Heart right ventricle (tissue), 16 donors: ENCODE data around the gene WDR59. TPM values are rescaled to one million over a fixed set of nuclear protein-coding genes. Genes with fewer than 3 reads are reported as not detected.
A peak's percentile ranks its signal among the peaks of the same experiment; 100 is the strongest.
"Not testable (repeated sequence)": the region's sequence is repeated elsewhere in the genome, so short reads cannot be mapped to it uniquely, and the experiment has no call there.

Experiments used
- ATAC-seq, 8 donors: fragments of 200-7000 bp; cut with Tn5 transposase; one replicate each; pipeline ENCODE4 v1.9.1; 2020; ENCODE audit warnings: mild to moderate bottlenecking in 8 of 8, moderate library complexity in 8 of 8, moderate number of reproducible peaks in 1 of 8
- DNase-seq, 2 donors: peaks; one replicate each; pipeline ENCODE4 v3.0.0-alpha.2; 2020
- H3K27ac ChIP-seq, 10 donors: fragments of 200-600 bp; sonication (generic) in 2 of 10; one replicate each; pipeline versions ENCODE4 v1.5.0 to v1.8.0; 2020 to 2022; ENCODE audit warnings: mild to moderate bottlenecking in 3 of 10
- H3K27me3 ChIP-seq, 7 donors: fragments of 200-600 bp; one replicate each; pipeline ENCODE4 v1.8.0; 2021 to 2022; ENCODE audit warnings: mild to moderate bottlenecking in 2 of 7
- H3K36me3 ChIP-seq, 9 donors: fragments of 200-600 bp; sonication (generic) in 1 of 9; one replicate each; pipeline versions ENCODE4 v1.5.0 to v1.8.0; 2020 to 2022; ENCODE audit warnings: mild to moderate bottlenecking in 2 of 9
- H3K4me1 ChIP-seq, 9 donors: fragments of 200-600 bp; sonication (generic) in 1 of 9; one replicate each; pipeline versions ENCODE4 v1.5.0 to v1.8.0; 2020 to 2022; ENCODE audit warnings: mild to moderate bottlenecking in 4 of 9
- H3K4me3 ChIP-seq, 10 donors: fragments of 200-600 bp; sonication (generic) in 2 of 10; one replicate each; pipeline versions ENCODE4 v1.5.0 to v1.8.0; 2020 to 2022; ENCODE audit warnings: mild to moderate bottlenecking in 7 of 10, moderate library complexity in 2 of 10
- H3K9me3 ChIP-seq, 11 donors: fragments of 200-600 bp in 10 of 11; sonication (generic) in 2 of 11; one replicate each; pipeline versions ENCODE4 v1.5.0 to v1.8.0; 2013 to 2022; ENCODE audit warnings: mild to moderate bottlenecking in 2 of 11, control low read depth in 1 of 11, moderate library complexity in 1 of 11
- WGBS, 2 donors: extraction: QIAGEN DNeasy Blood & Tissue Kit; methylation state at CpG; one replicate each; pipeline ENCODE4 v1.1.7; 2013; ENCODE audit warnings: inconsistent platforms in 1 of 2; 5-methylcytosine and 5-hydroxymethylcytosine counted together
- intact Hi-C, 10 donors: fragments of 100-400 bp; cut with DNase I; formaldehyde crosslinking; loops; one replicate each; pipeline versions ENCODE4 v1.11.1 to v1.14.2; 2022
- polyA plus RNA-seq, 2 donors: library from polyadenylated mRNA; stranded (reverse); fragments of 200-250 nt; gene quantifications; one replicate each; pipeline ENCODE4 v1.2.3, GENCODE V29; 2013
- total RNA-seq, 10 donors: library from RNA; stranded (reverse); fragmentation: NEBNext Ultra II Directional in 3 of 10; extraction: Animal tissue kit (Norgen Biotek cat#: 25700) in 3 of 10; gene quantifications; one replicate each; pipeline versions ENCODE4 v1.2.1 to v1.2.4, GENCODE V29; 2021 to 2023
- TF ChIP-seq, protein P1 (sequence below), 9 donors: fragments of 200-600 bp; sonication (generic) in 2 of 9; IDR thresholded peaks; one replicate each; pipeline versions ENCODE4 v1.5.0 to v1.8.0; 2021 to 2022; ENCODE audit warnings: antibody characterized with exemption in 9 of 9, mild to moderate bottlenecking in 5 of 9, moderate library complexity in 1 of 9
- donor health status: Arrhythmogenic right ventricular cardiomyopathy.
- donor health status: ischemic (EF 13 %, LVEDD 7.1; RV severe dilation, severe dysfunction).
- donor health status: healthy with polysubstance abuse.
- donor health status: DM: no; HTN: yes; CAD: no.
- donor health status: DM: no; HTN: no; CAD: no.
- donor health status: ischemic (EF 25% LVEDD 6.9; RV normal size, moderate dysfunction).
- donor health status: ischemic (EF 25% LVEDD 5.7; RV mildly dilated, moderate dysfunction).
- donor health status: healthy.
- donor health status: DM: yes; HTN: yes; CAD: no.
- donor health status: Ischemic cardiomyopathy.
- donor health status: ischemic (EF 35%, LVEDD 5.7; RV mildly dilated, moderate dysfunction).
- donor health status: nonischemic (EF 11% LVEDD 7.7; RV severe dilation, severe dysfunction).
- donor health status: DM: yes; HTN: yes; CAD: no.
- donor health status: PGD.
- donor health status: ischemic (EF 29% LVEDD 5.4; RV normal size, mild dysfunction).
- donor health status: nonischemic (EF 23%, LVEDD 6.1; RV moderate dilation, normal function).

WDR59 gene
- total and polyA plus RNA-seq, 12 donors, result 15.6 to 63.5 (median 40.9) TPM

DNA sequence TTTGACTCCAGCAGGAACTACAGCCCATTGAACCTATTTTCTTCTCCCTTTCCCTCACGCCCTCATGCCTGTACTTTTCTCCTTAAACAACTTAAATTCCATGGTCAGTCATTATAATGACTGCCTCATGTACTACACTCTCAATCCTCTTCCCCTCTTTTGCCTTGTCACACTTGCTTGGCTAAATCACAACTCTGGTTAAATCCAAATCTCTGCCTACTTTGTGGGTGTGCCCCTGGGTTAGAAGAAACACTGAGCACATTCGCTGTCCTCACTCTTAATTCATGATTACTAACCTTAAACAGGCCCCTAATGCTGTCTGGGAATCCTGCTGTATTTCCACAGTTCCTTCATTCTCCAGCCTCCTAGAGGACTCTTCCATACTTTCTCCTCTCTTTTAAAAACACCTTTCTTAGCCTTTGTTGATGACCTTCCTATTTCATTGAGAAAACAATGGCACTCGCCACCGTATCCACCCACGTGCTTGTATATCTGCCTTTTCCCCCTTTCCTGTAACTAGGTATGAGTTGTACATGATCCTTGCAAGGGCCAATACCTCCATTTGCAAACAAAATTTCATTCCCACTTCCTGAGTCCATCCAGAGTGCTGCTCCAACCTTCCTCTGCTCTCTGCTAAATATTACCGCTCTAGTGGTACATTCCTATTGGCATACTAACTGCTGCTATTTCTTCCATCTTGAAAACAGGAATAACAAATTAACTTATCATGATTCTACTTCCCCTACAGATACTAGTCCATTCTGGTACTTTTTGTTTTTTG lies 42.8 kb upstream of the WDR59 start:
- 79 to 85% methylated on average over 6 of the region's 6 CpGs for WGBS, 2 donors
- intact Hi-C loops, result no loop called here
- DNase-seq, result no peak
- no peak for ATAC-seq
- Histone ChIP-seq H3K9me3 (peaks cover 0 to 7% (median 0%) of the 10 kb centered on the region in 11 donors), H3K36me3 (no peaks in the 10 kb centered on the region), H3K4me1 (peaks cover 8 to 49% (median 36%) of the 10 kb centered on the region in 9 donors), H3K27me3 (no peaks in the 10 kb centered on the region), H3K4me3 (no peak overlapping the region), H3K27ac (peak overlapping the region in 2 of 10 donors; percentile 4 to 29)
- TF ChIP-seq, protein P1, sequence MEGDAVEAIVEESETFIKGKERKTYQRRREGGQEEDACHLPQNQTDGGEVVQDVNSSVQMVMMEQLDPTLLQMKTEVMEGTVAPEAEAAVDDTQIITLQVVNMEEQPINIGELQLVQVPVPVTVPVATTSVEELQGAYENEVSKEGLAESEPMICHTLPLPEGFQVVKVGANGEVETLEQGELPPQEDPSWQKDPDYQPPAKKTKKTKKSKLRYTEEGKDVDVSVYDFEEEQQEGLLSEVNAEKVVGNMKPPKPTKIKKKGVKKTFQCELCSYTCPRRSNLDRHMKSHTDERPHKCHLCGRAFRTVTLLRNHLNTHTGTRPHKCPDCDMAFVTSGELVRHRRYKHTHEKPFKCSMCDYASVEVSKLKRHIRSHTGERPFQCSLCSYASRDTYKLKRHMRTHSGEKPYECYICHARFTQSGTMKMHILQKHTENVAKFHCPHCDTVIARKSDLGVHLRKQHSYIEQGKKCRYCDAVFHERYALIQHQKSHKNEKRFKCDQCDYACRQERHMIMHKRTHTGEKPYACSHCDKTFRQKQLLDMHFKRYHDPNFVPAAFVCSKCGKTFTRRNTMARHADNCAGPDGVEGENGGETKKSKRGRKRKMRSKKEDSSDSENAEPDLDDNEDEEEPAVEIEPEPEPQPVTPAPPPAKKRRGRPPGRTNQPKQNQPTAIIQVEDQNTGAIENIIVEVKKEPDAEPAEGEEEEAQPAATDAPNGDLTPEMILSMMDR (IDR thresholded peaks at IDR 0.05), result no peak

DNA sequence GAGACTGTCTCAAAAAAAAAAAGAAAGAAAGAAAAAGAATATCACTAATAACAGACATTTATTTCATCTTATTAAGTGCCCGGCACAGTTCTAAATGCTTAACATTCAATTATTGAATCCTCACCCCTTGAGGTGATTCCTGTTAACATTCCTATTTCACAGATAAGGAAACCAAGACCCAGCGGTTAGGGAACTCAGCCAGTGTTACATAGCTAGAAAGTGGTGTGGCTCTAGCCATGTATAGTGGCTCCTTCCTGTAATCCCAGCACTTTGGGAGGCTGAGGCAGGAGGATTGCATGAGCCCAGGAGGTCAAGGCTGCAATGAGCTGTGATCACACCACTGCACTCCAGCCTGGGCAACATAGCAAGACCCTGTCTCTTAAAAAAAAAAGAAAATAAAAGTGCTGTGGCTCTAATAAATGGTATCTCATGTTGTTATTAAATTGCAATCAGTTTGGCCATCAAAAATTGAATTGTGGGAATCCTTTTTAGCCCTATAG lies 42.0 kb upstream of the WDR59 start:
- intact Hi-C loops, result no loop called here
- DNase-seq (no peak), ATAC-seq (no peak)
- Histone ChIP-seq H3K9me3 (peaks cover 0 to 9% (median 0%) of the 10 kb centered on the region in 11 donors), H3K4me3 (no peak overlapping the region), H3K4me1 (peaks cover 8 to 49% (median 36%) of the 10 kb centered on the region in 9 donors), H3K27me3 (no peaks in the 10 kb centered on the region), H3K27ac (peak overlapping the region in 9 of 10 donors; percentile 27 to 76 (median 62)), H3K36me3 (no peaks in the 10 kb centered on the region)
- TF ChIP-seq, protein P1 (IDR thresholded peaks at IDR 0.05), result no peak
- WGBS, 2 donors, result 92 to 95% methylated on average over 2 of the region's 2 CpGs

DNA sequence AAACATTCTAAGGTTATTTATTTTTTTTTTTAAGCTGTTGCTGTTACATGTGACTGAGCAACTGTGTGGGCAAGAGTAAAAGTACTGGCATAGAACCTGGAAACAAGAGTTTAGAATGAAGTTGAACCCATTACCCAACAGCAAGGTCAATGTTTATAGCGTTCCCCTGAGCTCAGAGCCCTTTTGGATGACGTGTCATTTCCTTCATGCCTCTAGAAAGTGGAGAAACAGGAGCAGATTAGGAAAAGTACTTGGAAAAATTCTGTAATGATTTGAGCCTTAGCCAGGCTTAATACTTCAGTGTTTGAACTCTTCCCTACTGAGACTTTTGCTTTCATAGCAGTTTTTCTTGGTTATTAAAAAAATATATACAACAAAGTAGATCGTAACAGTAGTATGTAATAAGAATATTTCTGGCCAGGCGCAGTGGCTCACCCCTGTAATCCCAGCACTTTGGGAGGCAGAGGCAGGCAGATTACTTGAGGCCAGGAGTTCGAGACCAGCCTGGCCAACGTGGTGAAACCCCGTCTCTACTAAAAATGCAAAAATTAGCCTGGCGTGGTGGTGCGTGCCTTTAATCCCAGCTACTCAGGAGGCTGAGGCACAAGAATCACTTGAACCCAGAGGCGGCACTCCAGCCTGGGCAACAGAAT lies 41.4 kb upstream of the WDR59 start:
- H3K4me3 ChIP-seq, intact Hi-C loops, H3K27me3 ChIP-seq, H3K36me3 ChIP-seq: not testable (repeated sequence)
- Histone ChIP-seq H3K27ac (peak overlapping the region in 9 of 10 donors; percentile 27 to 76 (median 62)), H3K4me1 (peaks cover 8 to 49% (median 36%) of the 10 kb centered on the region in 9 donors), H3K9me3 (peaks cover 0 to 15% (median 4%) of the 10 kb centered on the region in 11 donors)
- 59 to 65% methylated on average over 10 of the region's 10 CpGs for WGBS, 2 donors
- ATAC-seq (peak; percentile 66 to 96 (median 86)), DNase-seq (peak in 1 of 2 donors; percentile 48)

DNA sequence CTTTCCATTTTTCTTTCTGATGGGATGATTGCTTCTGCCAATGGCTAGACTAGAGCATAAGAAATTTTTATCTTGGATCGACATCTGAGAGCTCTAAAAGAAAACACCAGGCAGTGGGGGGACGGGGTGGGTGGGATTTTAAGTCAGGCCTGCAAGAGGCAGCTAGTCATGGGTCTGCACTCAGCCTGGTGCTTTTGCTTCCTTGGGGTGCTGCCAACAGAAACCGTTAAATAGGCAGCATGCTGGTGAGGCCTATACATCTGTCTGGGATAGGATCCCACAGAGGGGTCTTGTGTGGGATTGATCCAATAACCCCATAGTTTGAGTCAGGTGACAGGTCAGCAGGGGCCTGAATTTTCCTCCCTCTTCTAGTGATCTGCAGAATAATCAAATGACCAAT lies 40.8 kb upstream of the WDR59 start:
- TF ChIP-seq, protein P1 (IDR thresholded peaks at IDR 0.05), result no peak
- Histone ChIP-seq H3K9me3 (peaks cover 0 to 19% (median 8%) of the 10 kb centered on the region in 11 donors), H3K4me1 (peaks cover 8 to 49% (median 36%) of the 10 kb centered on the region in 9 donors), H3K36me3 (peaks cover 0 to 7% (median 0%) of the 10 kb centered on the region in 9 donors), H3K27me3 (no peaks in the 10 kb centered on the region), H3K27ac (peak overlapping the region in 9 of 10 donors; percentile 27 to 76 (median 62)), H3K4me3 (no peak overlapping the region)
- DNase-seq (no peak), ATAC-seq (peak in 2 of 8 donors; percentile 10 to 56)
- intact Hi-C loops, result no loop called here
- 36 to 50% methylated on average over 3 of the region's 3 CpGs for WGBS, 2 donors
